ENCODE data around the gene FBXO27.
"Not testable (repeated sequence)": the region's sequence is repeated elsewhere in the genome, so short reads cannot be mapped to it uniquely, and the experiment has no call there.

Gene FBXO27

DNA sequence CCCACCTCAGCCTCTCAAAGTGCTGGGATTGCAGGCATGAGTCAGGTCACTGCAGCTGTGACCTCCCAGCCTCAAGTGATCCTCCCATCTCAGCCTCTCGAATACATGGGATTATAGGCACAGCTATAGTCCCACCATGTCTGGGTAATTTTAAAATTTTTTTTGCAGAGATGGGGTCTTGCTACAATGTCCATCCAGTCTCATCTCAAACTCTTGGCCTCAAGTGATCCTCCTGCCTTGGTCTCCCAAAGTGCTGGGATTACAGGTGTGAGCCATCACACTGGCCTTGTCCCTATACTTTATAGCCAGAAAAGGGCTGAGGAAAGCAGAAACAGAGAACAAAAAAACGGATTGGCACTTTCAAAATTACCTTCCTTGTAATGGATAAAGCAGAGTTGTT lies 4.8 kb upstream of the FBXO27 start:
- no peak for DNase-seq

DNA sequence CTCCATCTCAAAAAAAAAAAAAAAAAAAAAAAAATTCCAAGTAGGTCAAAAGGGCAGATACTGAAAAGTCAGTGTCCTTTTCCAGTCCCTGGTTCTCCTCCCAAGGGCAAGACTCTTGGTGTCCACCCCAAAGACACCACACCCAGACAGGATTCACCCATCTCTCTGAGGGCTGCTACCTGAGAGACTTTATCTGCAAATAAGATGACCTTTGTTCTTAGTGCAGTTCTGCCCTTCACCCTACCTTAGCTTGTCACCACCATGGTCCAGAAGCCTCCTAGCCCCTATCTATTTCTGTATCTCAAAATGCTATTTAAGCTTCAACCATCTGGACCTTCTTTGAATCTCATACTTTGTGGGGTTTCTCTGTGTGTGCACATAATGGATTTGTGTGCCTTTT lies 4.2 kb upstream of the FBXO27 start:
- DNase-seq = no peak

DNA sequence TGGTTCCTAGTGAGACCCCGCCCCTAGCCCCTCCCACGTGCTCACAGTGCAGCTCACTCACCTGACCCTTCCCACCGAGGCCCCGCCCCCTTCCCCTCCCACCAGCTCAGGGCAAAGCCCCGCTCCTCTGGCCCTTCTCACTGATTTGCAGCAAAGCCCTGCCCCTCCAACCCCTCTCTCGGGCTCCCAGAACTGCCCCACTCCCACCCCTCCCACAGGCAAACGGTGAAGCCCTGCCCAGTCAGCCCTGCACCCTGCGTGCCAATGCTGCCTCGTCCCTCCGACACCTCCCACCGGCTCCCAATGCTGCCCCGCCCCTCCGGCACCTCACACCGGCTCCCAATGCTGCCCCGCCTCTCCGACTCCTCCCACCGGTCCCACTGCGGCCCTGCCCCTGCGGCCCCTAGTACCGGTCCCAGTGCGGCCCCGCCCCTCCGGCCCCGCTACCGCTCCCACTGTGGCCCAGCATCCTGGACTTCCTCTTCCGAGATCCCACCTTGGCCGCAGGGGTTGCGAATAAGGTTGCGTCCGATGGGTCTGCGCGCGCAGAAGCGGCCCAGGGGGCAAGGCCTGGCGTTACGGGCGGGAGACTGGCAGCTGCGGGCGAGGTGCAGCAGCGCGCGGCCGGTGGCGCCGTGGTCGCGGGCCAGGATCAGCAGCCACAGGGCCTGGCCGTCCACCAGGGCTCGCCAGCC lies 834 bp downstream of the FBXO27 start:
- peak; percentile 95 for DNase-seq

DNA sequence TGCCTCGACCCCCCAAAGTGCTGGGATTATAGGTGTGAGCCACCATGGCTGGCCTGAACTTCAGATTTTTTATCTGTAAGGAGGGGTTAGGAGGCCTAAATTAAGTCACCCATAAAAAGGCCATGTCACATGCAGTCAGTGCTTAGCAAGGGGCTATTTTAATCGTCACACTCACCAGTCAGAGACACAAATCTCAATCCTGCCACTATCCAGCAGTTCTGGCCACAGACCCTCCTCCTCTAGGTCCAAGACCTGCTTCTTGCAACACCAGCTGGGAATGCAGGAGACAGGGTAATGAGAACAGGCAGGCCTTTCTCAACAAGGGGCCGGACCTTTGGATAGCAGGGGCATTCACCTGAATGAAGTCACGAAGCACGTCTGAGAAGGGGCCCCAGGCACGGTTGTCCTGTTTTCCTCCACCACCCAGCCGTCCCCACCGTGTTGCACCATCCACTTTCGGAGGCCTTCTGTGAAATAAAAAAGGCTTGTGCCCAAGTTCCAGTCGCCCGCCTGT lies 1.4 kb downstream of the FBXO27 start:
- DNase-seq = no peak

DNA sequence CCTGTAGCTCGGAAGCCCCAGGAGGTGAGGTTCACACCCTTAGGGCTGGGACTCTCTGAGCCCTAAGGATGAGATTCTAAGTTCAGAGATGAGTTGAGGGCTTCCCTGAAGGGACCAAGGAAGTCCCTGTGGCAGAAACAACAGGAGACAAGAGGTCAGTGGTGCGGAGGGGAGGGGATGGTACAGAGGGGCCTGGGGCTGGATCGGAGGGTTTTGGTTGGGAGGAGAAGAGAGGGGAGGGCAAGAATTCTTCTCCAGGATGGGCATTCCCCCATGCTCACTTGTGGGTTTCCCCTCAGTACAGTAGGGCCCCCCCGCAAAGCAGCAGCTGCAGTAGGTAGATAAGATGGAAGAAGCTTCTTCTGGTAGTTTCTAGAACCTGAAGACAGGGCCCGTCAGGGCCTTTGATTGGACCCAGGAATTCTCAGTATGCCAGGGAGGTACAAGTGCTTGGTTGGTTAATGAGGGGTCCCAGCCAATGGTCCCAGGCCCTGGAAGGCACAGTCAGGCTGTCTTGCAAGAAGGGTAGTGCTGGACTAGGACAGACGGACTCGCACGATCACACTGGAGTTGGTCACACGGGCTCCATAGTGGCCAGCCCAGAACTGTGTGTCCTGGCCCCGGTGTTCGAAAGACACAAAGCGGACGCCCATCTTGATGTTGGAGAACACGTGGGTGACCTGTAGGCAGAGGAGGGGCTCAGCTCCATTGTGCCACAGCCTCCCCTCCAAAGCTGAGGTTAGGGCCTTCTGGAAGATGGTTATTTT lies 7.3 kb downstream of the FBXO27 start:
- DNase-seq = no peak

DNA sequence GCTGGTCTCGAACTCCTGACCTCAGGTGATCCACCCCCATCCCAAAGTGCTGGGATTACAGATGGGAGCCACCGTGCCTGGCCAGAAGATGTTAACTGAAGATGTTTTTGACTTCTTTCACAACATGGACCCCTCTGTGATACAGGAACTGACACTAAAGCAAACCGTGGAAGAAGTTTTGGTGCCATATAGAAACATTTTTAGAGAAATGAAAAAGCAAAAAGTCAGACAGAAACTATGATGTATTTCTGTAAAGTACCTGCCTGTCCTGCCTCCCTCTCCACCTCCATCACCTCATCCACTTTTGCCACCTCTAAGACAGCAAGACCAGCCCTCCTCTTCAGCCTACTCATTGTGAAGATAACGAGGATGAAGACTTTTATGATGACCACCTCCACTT lies 11.3 kb downstream of the FBXO27 start:
- DNase-seq = no peak

DNA sequence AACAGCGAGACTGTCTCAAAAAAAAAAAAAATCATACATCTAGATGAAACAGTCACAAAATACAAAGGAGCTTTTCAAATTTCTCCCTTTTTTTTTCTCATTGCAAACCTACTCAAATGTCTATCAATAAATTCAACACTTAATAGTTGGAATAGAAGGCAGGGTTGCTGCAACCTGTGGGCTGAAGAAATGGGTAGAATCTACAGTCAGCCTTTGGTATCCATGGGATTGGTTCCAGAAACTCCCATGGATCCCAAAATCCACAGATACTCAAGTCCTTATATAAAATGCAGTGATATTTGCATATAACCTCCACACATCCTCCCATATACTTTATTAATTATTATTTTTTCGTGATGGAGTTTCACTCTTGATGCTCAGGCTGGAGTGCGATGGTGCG lies 14.7 kb downstream of the FBXO27 start:
- DNase-seq = no peak

DNA sequence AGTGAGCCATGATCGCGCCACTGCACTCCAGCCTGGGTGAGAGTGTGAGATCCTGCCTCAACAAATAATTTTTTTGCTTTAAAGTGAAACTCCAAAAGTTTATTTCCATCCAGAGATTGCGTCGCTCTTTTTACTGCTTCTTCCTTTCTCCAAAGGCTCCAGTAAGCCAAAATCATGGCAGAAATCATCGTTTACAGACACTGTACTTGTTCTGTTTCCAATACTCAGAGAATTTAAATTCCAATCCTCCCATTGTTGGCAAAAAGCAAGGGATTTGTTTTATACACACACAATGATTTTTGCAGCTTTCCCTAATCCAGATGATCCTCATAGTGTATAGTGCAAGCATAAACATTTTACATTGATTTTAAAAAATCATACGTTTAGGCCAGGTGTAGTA lies 15.3 kb downstream of the FBXO27 start:
- no peak for DNase-seq

DNA sequence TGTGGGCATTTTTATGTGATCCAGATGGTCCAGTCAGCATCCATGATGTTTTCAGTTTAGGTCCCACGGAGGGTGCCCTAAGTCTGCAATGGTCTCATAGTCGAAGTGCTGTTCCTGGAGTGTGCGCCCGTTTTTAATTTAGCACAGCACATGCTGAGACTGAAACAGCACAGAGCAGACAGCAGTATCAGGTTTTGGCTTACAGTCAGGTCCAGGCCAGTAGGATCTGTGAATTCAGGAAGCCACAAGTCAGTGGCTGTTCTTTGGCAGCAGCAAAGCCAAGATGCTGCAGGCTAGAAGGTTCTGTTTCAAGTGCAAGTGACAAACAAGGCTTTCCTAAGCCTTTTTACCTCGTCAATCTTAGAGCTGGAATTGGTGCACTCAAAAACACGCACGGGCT lies 18.3 kb downstream of the FBXO27 start:
- DNase-seq = peak; percentile 9

DNA sequence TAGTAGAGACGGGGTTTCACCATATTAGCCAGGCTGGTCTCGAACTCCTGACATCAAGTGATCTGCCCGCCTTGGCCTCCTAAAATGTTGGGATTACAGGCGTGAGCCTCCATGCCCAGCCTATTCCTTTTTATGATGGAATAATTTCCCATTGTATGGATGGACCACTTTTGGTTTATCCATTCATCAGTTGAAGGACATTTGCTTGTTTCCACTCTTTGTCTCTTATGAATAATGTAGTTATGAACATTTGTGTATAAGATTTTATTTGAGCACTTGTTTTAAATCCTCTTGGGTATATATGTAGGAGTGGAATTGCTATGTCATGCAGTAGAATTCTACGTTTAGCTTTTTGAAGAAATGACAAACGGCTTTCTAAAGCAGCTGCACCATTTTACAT lies 23.3 kb downstream of the FBXO27 start:
- DNase-seq = no peak

DNA sequence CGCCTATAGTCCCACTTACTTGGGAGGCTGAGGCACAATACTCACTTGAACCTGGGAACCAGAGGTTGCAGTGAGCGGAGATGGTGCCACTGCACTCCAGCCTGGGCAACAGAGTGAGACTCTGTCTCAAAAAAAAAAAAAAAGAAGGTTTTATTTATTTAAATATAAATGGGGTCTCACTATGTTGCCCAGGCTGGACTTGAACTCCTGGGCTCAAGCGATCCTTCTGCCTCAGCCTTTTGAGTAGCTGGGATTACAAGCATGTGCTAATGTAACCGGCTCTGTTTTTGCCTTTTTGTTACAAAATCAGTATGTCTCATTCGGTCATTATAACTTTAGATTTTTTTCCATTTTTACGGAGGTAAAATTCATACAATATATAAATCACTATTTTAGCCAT lies 24.2 kb downstream of the FBXO27 start:
- DNase-seq = no peak

DNA sequence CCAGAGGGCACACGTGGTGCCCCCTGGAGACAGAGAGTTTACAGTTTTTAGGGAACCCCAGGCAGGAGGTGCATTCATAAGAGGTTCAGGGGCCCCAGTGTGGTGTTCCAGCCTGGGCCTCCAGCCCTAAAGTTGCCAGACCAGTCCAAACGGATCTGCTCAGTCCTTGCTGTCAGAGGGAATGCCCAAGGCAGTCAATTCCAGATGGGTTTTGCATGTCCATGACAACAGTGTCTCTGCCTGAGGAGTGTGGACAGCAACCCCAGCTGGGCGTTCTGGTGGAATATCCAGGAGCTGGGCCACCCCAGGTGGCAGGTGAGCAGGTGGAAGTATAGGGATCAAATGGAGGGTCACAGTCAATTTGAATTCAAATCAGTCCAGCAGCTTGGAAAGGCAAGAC lies 25.3 kb downstream of the FBXO27 start:
- no peak for DNase-seq

DNA sequence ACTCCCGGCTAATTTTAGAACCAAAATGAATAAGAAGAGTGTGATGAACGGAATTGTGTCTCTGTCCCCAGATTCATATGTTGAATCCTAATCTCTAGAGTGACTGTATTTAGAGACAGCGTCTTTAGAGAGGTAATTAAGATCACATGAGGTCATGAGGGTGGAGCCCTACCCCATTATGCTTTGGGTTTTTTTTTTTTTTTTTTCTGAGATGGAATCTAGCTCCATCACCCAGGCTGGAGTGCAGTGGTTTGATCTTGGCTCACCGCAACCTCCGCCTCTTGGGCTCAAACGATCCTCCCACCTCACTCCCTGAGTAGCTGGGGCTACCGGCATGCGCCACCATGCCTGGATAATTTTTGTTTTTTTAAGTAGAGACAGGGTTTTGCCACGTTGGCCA lies 27.9 kb downstream of the FBXO27 start:
- DNase-seq = no peak

DNA sequence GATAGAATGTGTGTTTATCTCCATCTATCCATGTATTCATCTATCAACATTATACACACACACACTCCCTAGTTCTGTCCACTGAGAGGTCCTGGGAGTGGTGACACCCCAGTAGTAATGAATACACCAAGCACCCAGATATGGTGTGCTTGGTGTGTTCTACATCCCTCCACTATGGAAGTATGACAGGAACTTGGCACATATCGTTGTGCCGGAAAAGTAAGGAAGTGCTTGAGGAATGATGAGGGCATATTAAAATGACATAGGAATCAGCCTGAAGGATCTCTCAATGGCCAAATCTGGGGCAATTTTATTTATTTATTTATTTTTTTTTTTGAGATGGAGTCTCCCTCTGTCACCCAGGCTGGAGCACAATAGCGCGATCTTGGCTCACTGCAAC lies 28.6 kb downstream of the FBXO27 start:
- no peak for DNase-seq

DNA sequence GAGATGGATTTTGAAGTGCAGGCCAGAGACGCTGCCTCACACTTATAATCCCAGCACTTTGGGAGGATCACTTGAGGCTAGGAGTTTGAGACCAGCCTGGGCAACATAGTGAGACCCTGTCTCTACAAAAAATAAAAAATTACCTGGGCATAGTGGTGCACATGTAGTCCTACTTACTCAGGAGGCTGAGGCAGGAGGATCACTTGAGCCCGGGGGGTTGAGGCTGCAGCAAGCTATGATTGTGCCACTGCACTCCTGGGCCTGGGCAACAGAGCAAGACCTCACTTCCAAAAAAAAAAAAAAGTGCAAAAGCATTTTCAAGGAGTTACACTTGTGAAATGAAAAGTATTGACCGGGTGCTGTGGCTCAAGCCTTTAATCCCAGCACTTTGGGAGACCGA lies 29.2 kb downstream of the FBXO27 start:
- no peak for DNase-seq

DNA sequence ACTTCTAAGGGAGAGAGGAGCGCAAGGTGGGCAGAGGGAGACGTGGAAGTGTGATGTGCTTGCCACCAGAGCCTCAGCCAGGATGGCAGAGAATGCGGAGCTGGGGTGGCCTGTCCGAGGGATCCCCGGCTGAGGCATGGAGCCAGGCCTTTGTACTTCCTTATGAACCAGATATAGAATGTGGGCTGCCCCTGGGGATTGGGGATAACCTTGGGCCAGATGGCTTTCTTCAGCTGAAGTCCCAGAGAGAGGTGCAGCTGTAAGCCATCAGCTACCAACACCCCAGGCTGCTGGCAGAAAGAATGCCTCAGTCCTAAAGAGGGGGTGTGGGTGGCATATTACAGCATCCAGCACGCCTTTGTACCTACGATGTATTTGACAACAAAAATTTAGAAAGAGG lies 31.3 kb downstream of the FBXO27 start:
- DNase-seq = no peak

DNA sequence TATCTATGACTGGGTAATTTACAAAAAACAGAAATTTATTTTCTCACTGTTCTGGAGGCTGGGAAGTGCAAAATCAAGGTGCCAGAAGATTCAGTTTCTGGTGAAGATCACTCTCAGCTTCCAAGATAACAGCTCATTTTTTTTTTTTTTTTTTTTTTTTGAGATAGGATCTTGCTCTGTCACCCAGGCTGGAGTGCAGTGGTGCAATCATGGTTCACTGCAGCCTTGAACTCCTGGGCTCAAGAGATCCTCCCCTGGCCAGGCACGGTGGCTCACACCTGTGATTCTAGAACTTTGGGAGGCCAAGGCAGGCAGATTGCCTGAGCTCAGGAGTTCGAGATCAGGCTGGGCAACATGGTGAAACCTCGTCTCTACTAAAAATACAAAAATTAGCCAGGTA lies 34.8 kb downstream of the FBXO27 start:
- not testable (repeated sequence) for DNase-seq

DNA sequence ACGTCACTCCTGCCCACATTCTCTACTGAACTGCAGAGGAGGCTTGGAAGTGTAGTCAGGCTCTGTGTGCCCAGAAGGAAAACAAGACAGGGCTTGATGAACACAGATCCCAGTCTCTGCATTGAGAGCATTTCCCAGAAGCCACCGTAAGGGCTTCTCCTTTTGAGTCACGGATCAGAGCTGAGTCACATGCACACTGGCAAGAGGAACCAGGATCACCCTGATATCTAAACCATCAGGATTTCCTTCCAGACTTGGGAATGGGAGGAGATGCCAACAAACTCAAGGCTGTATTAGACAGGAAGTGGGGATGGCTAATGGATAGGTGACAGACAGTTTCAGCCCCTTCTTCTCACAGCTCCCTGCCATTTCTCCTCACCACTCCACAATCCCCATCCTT lies 39.1 kb downstream of the FBXO27 start:
- DNase-seq = no peak

DNA sequence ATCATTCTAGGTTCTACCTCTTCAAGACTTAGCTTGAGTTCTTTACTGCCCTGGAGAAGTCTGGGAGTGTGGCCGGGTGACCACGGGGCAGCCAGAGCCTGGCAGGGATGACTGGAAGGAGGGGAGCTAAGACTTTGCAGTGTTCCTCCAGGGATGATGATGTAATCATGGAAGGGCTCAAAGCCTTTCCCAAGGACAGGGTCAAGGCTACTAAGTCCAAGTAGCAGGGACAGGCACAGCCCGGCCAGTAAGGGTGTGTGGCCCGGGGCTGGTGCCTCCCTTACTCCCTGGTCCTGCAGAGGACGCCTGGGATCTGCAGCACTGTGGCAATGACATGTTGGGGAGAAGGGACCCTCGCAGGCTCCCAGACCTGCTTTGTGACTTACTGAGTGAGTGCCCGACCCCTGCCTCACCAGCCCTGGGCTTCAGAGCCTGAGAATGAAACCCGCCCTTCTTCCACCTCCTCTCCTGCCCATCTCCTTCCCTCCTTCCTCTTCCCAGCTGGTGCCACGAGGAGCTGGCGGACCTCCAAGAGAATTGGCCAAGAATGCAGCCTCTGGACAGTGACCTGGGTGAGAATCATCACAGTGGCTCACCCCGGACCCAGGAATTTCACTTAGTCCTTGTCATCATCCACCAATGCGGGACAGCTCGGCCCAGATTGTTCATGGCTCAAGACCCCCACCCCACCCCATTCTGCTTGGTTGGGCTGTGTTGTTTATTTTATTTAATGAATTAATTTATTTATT lies 41.2 kb downstream of the FBXO27 start:
- no peak for DNase-seq

DNA sequence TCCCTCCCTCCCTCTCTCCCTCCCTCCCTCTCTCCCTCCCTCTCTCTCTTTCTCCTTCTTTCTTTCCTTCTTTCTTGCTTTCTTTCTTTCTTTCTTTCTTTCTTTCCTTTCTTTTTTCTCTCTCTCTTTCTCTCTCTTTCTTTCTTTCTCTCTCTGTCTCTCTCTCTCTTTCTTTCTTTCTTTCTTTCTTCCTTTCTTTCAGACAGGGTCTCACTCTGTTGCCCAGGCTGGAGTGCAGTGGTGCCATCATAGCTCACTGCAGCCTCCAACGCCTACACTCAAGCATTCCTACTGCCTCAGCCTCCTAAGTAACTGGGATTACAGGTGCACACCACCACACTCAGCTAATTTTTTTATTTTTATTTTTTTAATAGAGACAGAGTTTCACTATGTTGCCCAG lies 42.7 kb downstream of the FBXO27 start:
- not testable (repeated sequence) for DNase-seq

DNA sequence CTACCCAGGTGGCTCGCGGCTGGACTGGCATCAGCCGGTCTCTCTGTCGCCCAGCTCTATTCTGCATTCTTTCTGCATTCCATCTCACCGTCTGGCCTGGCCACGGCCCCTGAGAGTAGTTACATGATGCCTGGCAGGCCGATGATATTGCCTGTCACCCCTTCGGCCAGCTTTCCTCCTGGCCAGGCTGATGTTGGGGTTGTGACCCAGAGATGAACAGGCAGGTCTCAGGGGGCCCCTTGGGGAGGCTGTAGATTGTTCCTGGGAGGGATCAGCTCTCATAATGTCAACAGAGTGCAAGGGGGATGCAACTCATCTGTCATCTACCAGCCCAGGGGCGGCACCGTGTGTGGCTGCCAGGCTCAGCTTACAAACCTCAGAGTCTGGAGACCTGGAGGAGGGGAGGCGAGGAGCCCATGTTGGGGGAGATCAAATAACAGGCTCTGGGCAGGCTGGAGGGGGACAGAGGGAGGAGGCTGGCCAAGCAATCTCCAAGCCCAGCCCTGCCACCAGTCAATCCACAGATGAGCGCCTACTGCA lies 43.2 kb downstream of the FBXO27 start:
- no peak for DNase-seq

DNA sequence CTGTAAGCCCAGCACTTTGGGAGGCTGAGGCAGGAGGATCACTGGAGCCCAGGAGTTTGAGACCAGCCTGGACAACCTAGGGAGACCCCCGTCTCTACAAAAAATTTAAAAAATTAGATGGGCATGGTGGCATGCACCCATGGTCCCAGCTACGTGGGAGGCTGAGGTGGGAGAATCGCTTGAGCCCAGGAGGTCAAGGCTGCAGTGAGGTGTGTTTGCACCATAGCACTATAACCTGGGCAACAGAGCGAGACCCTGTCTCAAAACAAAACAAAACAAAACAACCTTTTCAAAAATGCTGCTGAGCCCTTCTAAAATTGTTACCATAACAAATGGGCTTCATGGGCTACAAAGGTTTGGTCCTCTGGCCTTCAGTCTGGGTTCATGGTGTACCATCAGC lies 43.7 kb downstream of the FBXO27 start:
- not testable (repeated sequence) for DNase-seq

DNA sequence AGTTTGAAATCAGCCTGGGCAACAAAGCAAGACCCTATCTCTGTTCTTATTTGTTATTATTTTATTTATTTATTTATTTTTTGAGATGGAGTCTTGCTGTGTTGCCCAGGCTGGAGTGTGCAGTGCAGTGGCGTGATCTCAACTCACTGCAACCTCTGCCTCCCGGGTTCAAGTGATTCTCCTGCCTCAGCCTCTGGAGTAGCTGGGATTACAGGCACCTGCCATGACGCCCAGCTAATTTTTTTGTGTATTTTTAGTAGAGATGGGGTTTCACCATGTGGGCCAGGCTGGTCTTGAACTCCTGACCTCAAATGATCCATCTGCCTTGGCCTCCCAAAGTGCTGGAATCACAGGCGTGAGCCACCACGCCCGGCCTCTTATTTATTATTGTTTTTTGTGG lies 44.6 kb downstream of the FBXO27 start:
- not testable (repeated sequence) for DNase-seq

DNA sequence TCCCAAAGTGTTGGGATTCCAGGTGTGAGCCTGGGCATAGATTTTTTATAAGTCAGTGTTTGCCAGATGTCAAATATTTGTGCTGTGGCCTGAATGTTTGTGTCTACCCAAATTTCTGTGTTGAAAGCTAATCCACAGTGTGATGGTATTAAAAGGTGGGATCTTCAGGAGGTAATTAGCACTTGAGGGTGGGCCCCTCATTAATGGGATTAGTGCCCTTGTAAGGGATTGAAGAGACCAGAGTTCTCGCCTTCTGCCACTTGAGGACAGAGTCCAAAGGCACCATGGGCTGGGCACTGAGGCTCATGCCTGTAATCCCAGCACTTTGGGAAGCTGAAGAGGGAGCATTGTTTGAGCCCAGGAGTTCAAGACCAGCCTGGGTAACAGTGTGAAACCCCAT lies 47.1 kb downstream of the FBXO27 start:
- no peak for DNase-seq

Data from RPMI8226 (cell line).